ENCODE data around the gene DCAKD.

The DCAKD gene

GRCh38 chr17:45051060-45051719, at the start of gene DCAKD:
Gene DCAKD (minus strand): TSS chr17:45051632. CDS start chr17:45034885, 16,747 bp downstream.
- peak; percentile 92 to 93 for DNase-seq

- peak; percentile 72 to 73 for DNase-seq
These were observed 47.6 kb upstream of the DCAKD start for GRCh38 chr17:45098869-45099616.

GRCh38 chr17:45098081-45098868, 46.8 kb upstream of the DCAKD start:
- no peak for DNase-seq

GRCh38 chr17:45096926-45097325, 45.5 kb upstream of the DCAKD start:
- DNase-seq: no peak

- DNase-seq: no peak
These were observed 44.7 kb upstream of the DCAKD start for GRCh38 chr17:45096141-45096540.

GRCh38 chr17:45093444-45094110, 42.1 kb upstream of the DCAKD start:
- no peak for DNase-seq

GRCh38 chr17:45092911-45093430, 41.5 kb upstream of the DCAKD start:
- DNase-seq: no peak

GRCh38 chr17:45091778-45092425, 40.5 kb upstream of the DCAKD start:
- no peak for DNase-seq

- no peak for DNase-seq
These were observed 39.3 kb upstream of the DCAKD start for GRCh38 chr17:45090711-45091110.

- DNase-seq: no peak
These were observed 37.3 kb upstream of the DCAKD start for GRCh38 chr17:45088741-45089140.

GRCh38 chr17:45087978-45088377, 36.5 kb upstream of the DCAKD start:
- DNase-seq: no peak

- DNase-seq: no peak
These were observed 36.1 kb upstream of the DCAKD start for GRCh38 chr17:45087504-45087975.

GRCh38 chr17:45086865-45087503, 35.6 kb upstream of the DCAKD start:
- DNase-seq: no peak

GRCh38 chr17:45086391-45086790, 35.0 kb upstream of the DCAKD start:
- DNase-seq: no peak

GRCh38 chr17:45081047-45081703, 29.7 kb upstream of the DCAKD start:
- DNase-seq: no peak

- no peak for DNase-seq
These were observed 26.2 kb upstream of the DCAKD start for GRCh38 chr17:45077643-45078042.

- DNase-seq: no peak
These were observed 22.1 kb upstream of the DCAKD start for GRCh38 chr17:45073414-45074070.

- no peak for DNase-seq
These were observed 19.4 kb upstream of the DCAKD start for GRCh38 chr17:45070809-45071208.

- DNase-seq: no peak
These were observed 18.6 kb upstream of the DCAKD start for GRCh38 chr17:45070001-45070400.

GRCh38 chr17:45067637-45068036, 16.2 kb upstream of the DCAKD start:
- DNase-seq: no peak

- DNase-seq: no peak
These were observed 11.8 kb upstream of the DCAKD start for GRCh38 chr17:45063198-45063597.

All from CD4-positive, alpha-beta T cell treated with Interleukin-1 beta for 1 hour (primary cell).